HG03064 (cell line): ENCODE data around the gene GAGE12E.
"Not testable (repeated sequence)": the region's sequence is repeated elsewhere in the genome, so short reads cannot be mapped to it uniquely, and the experiment has no call there.

Experiments used
- ATAC-seq: cut with Tn5 transposase; IDR thresholded peaks from one replicate; pipeline ENCODE4 v1.9.1; 2021; ENCODE audit warnings: low read depth; ENCODE audit not compliant: unreplicated experiment

Gene GAGE12E

GRCh38 chrX:49550989-49551388 lies at the start of gene GAGE12E:
Gene GAGE12E, plus strand, starts transcription at chrX:49551289. Its CDS starts 1,155 bp downstream, at chrX:49552444.
- not testable (repeated sequence) for ATAC-seq

- not testable (repeated sequence) for ATAC-seq
Measured at GRCh38 chrX:49531877-49532276, 19.2 kb upstream of the GAGE12E start, which contains the start of gene GAGE12C. Gene GAGE12C, plus strand, starts transcription at chrX:49532177. Its CDS starts 1,155 bp downstream, at chrX:49533332.

GRCh38 chrX:49541433-49541832 lies 9.7 kb upstream of the GAGE12E start, which contains the start of gene GAGE12D:
Gene GAGE12D, plus strand, starts transcription at chrX:49541733. Its CDS starts 1,155 bp downstream, at chrX:49542888.
- not testable (repeated sequence) for ATAC-seq

GRCh38 chrX:49560542-49560941 lies 9.5 kb downstream of the GAGE12E start, which contains the start of gene GAGE12F:
Gene GAGE12F, plus strand, starts transcription at chrX:49560842. Its CDS starts 1,155 bp downstream, at chrX:49561997.
- ATAC-seq: not testable (repeated sequence)

- not testable (repeated sequence) for ATAC-seq
Measured at GRCh38 chrX:49568728-49569127, 17.6 kb downstream of the GAGE12E start.

- not testable (repeated sequence) for ATAC-seq
Measured at GRCh38 chrX:49569152-49569551, 18.1 kb downstream of the GAGE12E start.

GRCh38 chrX:49570100-49570499 lies 19.0 kb downstream of the GAGE12E start, which contains the start of gene GAGE12G:
Gene GAGE12G, plus strand, starts transcription at chrX:49570400. Its CDS starts 1,155 bp downstream, at chrX:49571555.
- ATAC-seq: not testable (repeated sequence)

- ATAC-seq: not testable (repeated sequence)
Measured at GRCh38 chrX:49579649-49580048, 28.6 kb downstream of the GAGE12E start, which contains the start of gene GAGE12H. Gene GAGE12H, plus strand, starts transcription at chrX:49579949. Its CDS starts 1,155 bp downstream, at chrX:49581104.

- ATAC-seq: not testable (repeated sequence)
Measured at GRCh38 chrX:49589196-49589595, 38.1 kb downstream of the GAGE12E start, which contains the start of gene GAGE2A. Gene GAGE2A, plus strand, starts transcription at chrX:49589496. Its CDS starts 1,155 bp downstream, at chrX:49590651.

GRCh38 chrX:49589769-49590478 lies 38.8 kb downstream of the GAGE12E start:
- not testable (repeated sequence) for ATAC-seq

GRCh38 chrX:49590488-49590887 lies 39.4 kb downstream of the GAGE12E start:
- not testable (repeated sequence) for ATAC-seq

GRCh38 chrX:49598720-49599119 lies 47.6 kb downstream of the GAGE12E start, which contains the start of gene GAGE1:
Gene GAGE1, plus strand, starts transcription at chrX:49599020. Its CDS starts 1,155 bp downstream, at chrX:49600175.
- not testable (repeated sequence) for ATAC-seq
